GM19452 (cell line): Measurements from ENCODE around the gene ACTR3C.
"Not testable (repeated sequence)": the region's sequence is repeated elsewhere in the genome, so short reads cannot be mapped to it uniquely, and the experiment has no call there.

Experiments used
- ATAC-seq: cut with Tn5 transposase; IDR thresholded peaks from one replicate; pipeline ENCODE4 v1.9.1; 2021; ENCODE audit not compliant: unreplicated experiment

Gene ACTR3C

GRCh38 chr7:150285849-150286754, 37.2 kb downstream of the ACTR3C start:
- not testable (repeated sequence) for ATAC-seq

- not testable (repeated sequence) for ATAC-seq
Measured at GRCh38 chr7:150283608-150284007, 39.7 kb downstream of the ACTR3C start.

GRCh38 chr7:150283111-150283510, 40.2 kb downstream of the ACTR3C start:
- not testable (repeated sequence) for ATAC-seq

- not testable (repeated sequence) for ATAC-seq
Measured at GRCh38 chr7:150281681-150282403, 41.5 kb downstream of the ACTR3C start.

- ATAC-seq, result not testable (repeated sequence)
Measured at GRCh38 chr7:150278383-150278782, 45.0 kb downstream of the ACTR3C start.

GRCh38 chr7:150276132-150276695, 47.1 kb downstream of the ACTR3C start:
- not testable (repeated sequence) for ATAC-seq

GRCh38 chr7:150271898-150272297, 51.4 kb downstream of the ACTR3C start:
- not testable (repeated sequence) for ATAC-seq

GRCh38 chr7:150270101-150270824, 53.1 kb downstream of the ACTR3C start:
- not testable (repeated sequence) for ATAC-seq

- ATAC-seq, result not testable (repeated sequence)
Measured at GRCh38 chr7:150268798-150269197, 54.5 kb downstream of the ACTR3C start.

- not testable (repeated sequence) for ATAC-seq
Measured at GRCh38 chr7:150268287-150268686, 55.1 kb downstream of the ACTR3C start.

GRCh38 chr7:150266953-150267665, 56.2 kb downstream of the ACTR3C start:
- not testable (repeated sequence) for ATAC-seq

GRCh38 chr7:150262656-150263055, 60.7 kb downstream of the ACTR3C start:
- not testable (repeated sequence) for ATAC-seq

- ATAC-seq, result not testable (repeated sequence)
Measured at GRCh38 chr7:150247745-150248144, 75.6 kb downstream of the ACTR3C start.

GRCh38 chr7:150245208-150245607, 78.1 kb downstream of the ACTR3C start:
- ATAC-seq, result not testable (repeated sequence)

GRCh38 chr7:150242935-150243334, 80.4 kb downstream of the ACTR3C start:
- ATAC-seq, result not testable (repeated sequence)

- not testable (repeated sequence) for ATAC-seq
Measured at GRCh38 chr7:150225444-150225843, 97.9 kb downstream of the ACTR3C start.

- not testable (repeated sequence) for ATAC-seq
Measured at GRCh38 chr7:150222083-150222972, 101.0 kb downstream of the ACTR3C start.

- ATAC-seq, result not testable (repeated sequence)
Measured at GRCh38 chr7:150220673-150221181, 102.6 kb downstream of the ACTR3C start.
